Mucosa of gallbladder (tissue), 1 donor: ENCODE results near the gene CD160. TPM values are rescaled to one million over a fixed set of nuclear protein-coding genes. Genes with fewer than 3 reads are reported as not detected.
"Not testable (repeated sequence)": the region's sequence is repeated elsewhere in the genome, so short reads cannot be mapped to it uniquely, and the experiment has no call there.

ENCODE experiments used
- DNase-seq: peaks from one replicate; pipeline ENCODE4 v3.0.0-alpha.2; 2020; ENCODE audit warnings: low spot score
- total RNA-seq: library from RNA; stranded (reverse); gene quantifications from one replicate; pipeline ENCODE4 v1.2.1, GENCODE V29; 2021
- donor health status: DM: no; HTN: no; CAD: no.

The CD160 gene
- total RNA-seq, 1 donor from 2014 or later = 0.17 TPM

DNA sequence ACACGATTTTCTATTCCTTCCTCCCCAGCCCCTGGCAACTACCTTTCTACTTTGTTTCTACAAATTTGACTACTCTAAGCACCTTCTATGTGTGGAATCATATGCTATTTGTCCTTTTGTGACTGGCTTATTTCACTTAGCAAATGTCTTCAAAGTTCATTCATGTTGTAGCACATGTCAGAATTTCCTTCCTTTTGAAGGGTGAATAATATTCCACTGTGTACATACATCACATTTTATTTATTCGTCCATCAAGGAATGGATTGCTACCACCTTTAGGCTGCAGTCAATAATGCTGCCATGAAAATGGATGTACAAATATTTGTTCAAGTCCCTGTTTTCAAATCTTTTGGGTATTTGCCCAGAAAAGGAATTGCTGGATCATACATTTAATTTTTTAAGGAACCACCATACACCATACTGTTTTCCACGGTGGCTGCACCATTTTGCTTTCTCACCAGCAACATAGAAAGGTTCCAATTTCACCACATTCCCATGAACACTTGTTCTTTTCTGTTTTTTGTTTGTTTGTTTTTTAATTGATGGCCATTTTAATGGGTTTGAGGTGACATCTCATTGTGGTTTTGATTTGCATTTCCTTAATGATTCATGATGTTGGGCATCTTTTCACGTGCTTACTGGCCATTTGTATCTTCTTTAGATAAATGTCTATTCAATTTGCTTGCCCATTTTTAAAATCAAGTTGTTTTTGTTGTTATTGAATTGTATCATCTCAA is 8.8 kb upstream of the CD160 start:
- no peak for DNase-seq

DNA sequence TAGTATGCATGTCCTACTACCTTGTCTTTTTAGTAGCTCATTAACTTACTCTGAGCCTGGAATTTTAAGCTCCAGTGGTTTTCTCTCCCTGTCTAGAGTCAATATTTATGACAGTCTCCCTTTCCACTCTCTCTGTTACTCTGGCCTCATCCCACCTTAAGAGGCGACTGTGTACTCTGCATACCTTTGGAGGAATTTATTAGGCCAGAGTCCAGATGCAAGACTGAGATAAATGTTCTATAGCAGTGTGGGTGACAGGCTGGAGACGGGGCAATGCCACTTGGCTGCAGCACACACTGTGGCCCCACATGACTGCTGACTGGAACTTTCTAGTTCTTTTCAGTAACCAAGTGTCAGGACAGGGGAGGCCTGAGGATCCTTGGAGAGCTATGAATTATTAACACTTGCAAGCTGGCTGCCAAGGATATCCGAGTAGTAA is 8.1 kb upstream of the CD160 start:
- peak; percentile 82 for DNase-seq

DNA sequence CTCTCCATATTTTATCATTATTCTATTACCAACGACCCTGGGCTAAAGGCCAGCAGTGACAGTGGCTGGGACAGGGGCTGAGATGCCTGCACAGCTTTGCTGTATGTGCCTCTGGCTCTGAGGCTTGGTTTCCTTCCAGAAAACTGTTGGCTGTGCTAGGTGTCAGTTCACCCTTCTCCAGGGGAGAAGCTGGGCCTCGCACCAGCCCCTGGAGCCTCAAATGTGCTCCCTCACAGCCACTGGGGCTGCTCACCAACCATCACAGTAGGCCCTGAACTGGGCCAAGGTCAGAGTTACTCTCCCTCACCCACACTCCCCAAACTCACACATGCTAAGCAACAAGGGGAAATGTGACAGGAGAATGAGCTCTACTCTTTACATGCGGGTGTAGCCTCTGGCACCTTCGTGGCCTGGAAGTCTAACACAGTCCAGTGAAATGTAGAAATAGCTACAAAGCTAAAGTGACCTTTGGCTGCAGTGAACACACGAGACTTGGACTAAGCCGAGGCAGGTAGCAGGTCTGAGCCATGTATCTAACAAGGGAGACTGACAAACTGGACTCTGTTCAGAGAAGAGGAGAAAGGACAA is 4.7 kb upstream of the CD160 start:
- DNase-seq = no peak

DNA sequence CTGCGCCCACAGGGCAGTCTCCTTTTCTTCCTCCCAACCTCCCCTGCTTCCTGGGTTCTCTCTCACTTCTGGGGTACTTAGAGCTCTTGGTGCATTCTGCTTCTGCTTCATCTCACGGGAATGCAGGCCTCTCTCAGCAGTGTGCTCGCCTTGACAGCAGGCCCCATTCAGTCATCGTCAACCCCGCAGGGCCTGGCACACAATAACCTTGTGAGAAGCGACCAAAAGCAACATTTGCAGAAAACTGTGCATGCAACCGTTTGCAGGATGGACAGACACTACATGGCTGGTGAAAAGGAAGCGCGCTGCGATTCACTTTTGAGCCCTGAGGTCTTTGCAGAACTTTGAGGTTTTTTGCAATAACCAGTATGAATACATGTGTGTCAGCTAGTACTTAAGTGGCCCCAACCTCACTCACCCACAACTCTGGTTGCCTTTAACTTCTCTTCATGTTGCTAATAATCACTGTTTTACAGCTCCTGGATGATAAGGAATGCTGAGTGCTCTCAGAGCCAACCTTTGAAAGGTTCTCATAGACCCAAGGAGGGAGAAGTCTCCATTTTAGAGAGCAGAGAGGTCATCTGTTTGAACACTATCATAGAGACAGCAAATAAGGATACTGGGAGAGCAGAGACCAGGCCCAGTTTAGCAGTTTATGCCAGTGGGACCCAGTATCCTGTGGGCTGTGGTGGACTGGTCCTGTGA is 2.5 kb upstream of the CD160 start:
- DNase-seq = no peak

DNA sequence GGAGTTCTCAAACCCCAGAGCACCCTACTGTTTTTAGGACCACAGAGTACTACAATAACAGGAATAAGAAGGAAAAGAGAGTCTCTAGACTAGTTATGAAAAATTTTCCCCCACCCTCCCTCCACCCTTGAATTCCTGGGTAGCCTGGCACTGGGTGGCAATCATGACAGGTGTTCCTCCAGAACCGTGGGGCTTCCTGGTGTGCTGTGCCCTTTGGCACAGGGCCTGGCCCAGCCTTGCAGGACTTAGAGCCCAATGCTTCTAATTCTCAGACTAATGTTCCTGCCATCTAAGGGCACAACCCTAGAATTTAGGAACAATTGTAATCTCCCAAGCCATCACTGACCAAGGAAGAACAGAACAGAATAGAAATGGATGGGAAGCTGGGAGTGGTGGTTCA is 1.5 kb upstream of the CD160 start:
- no peak for DNase-seq

GRCh38 chr1:145718465-145718864 is 834 bp upstream of the CD160 start:
- DNase-seq = not testable (repeated sequence)

GRCh38 chr1:145720556-145720877 is 1.2 kb downstream of the CD160 start:
- DNase-seq = no peak

- peak; percentile 66 for DNase-seq
Measured at GRCh38 chr1:145720878-145721671, 1.8 kb downstream of the CD160 start.

DNA sequence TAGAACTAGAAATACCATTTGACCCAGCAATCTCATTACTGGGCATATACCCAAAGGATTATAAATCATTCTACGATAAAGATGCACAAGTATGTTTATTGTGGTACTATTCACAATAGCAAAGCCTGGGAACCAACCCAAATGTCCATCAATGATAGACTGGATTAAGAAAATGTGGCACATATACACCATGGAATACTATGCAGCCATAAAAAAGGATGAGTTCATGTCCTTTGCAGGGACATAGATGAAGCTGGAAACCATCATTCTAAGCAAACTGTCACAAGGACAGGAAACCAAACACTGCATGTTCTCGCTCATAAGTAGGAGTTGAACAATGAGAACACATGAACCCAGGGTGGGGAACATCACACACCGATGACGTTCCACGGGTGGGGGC is 6.9 kb downstream of the CD160 start:
- DNase-seq = not testable (repeated sequence)

DNA sequence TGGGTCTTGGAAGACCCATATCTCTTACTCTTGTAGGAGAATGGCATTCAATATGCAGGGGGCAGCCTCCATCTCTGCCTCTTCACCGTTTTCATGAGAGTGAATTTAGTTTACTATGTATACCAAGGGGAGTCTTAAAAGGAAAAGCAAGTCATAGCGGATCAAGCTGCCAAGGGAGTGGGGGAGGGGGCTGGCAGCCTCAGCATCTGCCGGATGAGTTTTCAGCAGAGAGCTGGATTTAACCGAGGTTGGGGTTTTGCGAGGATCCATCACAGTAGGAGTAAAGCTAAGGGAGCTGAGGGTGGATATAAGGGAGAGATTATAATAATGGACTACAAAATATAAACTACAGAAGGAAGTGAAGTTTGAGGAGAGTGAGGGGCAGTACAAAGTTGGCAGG is 9.9 kb downstream of the CD160 start:
- no peak for DNase-seq

DNA sequence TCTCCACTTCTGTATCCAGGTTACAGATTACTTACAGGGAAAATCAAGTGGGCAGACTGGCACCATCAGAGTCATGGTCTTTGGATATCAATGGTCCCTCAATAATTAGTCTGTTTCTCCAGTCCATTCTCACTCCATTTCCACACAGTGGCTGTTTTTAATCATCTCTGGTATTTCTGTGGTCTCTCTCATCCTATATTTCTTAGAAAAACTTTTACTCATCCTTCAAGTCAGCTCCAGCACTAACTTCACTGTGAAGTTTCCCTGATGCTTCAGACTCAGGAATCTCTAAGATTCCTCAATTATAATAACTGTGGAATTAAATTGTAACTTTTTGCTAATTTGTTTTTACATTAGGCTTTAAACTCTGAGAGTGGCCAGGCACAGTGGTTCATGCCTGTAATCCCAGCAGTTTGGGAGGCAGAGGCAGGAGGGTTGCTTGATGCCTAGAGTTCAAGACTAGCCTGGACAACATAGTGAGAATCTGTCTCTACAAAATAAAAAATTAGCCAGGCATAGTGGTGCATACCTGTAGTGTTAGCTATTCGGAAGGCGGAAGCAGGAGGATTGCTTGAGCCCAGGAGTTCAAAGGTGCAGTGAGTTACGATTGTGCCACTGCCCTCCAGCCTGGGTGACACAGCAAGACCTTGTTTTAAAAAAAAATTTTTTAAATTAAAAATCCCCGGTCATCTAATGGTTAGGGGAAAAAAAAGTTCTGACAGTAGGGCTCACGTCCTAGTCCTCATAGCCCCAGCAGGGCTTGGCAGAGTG is 10.6 kb downstream of the CD160 start:
- DNase-seq = no peak

DNA sequence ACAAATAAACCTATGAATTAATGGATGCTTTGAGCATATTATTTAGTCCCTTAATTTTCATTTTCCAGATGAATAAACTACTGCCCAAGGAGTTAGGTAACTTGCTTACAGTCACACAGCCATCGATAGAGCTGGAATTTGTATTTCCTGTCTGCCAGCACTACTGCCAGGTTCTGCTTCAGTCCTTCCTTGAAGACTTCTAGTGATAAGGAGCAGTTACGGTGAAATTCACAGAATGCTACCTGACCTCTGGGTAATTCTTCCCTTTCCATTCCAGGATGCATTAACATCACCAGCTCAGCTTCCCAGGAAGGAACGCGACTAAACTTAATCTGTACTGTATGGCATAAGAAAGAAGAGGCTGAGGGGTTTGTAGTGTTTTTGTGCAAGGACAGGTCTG is 11.2 kb downstream of the CD160 start:
- no peak for DNase-seq

DNA sequence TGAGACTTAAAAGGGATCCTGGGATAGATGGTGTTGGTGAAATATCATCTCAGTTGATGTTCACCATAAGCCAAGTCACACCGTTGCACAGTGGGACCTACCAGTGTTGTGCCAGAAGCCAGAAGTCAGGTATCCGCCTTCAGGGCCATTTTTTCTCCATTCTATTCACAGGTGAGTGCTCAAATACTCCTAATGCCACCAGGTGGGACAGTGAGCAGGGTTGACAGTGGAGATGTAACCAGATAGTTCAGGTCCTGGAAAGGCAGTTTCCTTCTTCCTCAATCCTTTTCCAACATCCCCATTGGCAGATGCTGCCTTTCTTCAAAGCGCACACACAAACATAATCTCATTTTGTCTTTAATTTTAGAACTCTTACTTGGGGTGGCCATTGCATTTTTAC is 11.6 kb downstream of the CD160 start:
- DNase-seq = no peak

DNA sequence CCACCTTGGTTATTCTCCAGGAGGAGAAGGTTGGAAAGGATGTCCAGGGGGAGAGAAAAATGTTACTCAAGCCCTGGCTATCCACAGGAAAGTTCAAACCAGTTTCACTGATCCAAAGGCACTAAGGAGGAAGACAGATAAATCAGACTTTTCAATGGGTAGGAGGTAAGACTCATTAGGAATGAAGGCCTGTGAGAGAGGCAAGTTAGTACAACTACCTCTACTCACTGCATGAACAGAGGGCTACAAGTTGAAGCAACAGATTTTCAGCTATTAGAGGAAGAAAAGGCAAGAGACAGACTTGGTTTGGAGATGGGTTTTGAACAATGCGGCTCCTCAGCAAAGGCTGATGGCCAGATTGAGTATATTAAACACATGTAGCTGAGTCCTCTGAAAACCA is 16.9 kb downstream of the CD160 start:
- no peak for DNase-seq

DNA sequence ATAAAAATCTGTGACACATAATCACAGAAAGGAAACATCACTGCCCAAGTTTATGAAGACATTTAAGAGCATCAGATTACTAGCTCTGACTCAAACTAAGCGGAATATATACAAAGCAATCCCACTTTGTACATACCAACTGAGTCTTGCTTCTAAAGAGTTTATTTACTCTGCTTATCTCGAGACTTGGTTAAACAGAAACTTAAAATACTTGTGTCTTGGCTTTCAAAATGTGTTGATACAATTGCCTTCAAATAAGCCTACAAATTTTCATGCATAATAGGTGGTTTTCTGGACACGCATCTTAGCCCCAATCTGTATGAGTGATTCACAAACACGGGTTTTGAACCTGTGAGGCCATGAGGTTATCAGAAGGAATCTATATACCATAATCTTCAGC is 21.0 kb downstream of the CD160 start:
- DNase-seq = no peak

DNA sequence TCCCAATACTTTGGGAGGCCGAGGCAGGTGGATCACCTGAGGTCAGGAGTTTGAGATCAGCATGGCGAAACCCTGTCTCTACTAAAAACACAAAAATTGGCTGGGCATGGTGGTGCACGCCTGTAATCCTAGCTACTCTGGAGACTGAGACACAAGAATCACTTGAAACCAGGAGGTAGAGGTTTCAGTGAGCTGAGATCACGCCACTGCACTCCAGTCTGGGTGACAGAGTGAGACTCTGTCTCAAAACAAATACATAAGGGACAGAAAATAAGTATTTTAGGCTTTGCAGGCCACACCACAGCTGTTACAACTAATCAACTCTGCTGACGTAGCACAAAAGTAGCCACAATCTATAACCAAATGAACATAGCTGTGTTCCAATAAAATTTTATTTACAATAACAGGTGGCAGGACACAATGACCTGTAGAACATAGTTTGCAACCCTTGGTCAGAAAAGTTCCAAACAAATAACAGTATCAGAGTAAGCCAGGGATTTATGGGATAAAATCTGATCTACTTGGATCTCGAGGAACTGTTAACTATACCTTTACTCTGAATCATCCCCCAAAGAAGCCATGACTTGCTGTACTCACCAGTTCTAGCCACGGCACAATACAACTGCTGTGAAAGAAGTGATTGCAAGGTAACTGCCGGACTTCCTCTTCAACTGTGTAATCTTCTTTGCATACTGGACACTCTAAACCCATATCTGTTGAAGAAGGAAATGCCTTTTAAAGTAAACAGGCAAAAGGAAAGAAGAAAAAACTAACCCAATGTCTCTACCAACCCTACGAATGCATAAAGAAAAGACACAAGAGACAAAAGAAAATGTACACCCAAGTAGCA is 28.3 kb downstream of the CD160 start:
- no peak for DNase-seq

GRCh38 chr1:145750426-145750825 is 31.1 kb downstream of the CD160 start:
- DNase-seq = no peak

DNA sequence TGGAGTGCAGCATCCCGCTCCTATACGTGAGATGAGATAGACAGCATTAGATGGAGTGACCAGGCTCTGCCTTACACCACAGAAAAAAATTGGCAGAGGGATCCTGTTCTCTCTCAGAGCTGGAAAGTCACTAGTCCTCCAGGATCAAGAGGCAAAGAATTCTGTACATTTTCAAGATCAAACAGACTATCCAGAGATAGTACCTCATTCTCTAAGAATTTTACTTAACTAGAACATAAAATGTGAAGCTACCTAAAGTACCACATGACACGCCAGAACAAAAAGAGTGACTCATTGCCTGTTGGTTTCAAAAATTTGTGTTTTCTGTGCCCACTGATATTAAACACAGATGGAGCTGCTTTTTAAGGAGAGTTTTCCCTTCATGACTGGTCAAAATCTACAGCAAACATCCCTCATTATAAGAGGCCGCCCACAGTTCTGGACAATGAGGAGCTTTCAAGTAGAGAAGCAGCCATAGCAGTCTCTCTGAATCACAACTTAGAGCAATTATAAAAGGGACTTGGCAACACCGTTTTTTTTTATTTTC is 32.3 kb downstream of the CD160 start:
- DNase-seq = no peak

DNA sequence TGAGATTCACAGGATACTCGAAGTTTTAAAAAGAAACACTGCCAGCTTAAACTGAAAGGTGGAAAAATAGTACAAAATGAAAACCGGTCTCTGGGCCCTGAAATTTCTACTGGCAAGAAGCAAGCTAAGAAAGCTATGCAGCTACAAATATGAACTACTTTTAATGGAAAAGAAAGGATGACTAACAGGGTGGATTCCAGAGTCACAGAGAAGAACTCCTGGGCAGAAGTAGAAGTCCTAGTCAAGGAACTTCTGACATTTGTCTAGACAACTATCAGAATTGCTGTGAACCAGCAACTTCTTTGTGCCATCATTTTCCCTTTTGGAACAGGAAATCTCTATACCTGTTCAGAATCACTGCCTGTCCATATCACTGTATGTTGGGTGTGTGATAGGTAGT is 38.1 kb downstream of the CD160 start:
- no peak for DNase-seq

- no peak for DNase-seq
Measured at GRCh38 chr1:145758116-145758515, 38.8 kb downstream of the CD160 start.
